SIG-M5 (cell line): Measurements from ENCODE around the gene HTT-AS.
"Not testable (repeated sequence)": the region's sequence is repeated elsewhere in the genome, so short reads cannot be mapped to it uniquely, and the experiment has no call there.

Source experiments
- DNase-seq: peaks from one replicate; lab custom pipeline; 2025; lab: John Stamatoyannopoulos, UW

HTT-AS gene

DNA sequence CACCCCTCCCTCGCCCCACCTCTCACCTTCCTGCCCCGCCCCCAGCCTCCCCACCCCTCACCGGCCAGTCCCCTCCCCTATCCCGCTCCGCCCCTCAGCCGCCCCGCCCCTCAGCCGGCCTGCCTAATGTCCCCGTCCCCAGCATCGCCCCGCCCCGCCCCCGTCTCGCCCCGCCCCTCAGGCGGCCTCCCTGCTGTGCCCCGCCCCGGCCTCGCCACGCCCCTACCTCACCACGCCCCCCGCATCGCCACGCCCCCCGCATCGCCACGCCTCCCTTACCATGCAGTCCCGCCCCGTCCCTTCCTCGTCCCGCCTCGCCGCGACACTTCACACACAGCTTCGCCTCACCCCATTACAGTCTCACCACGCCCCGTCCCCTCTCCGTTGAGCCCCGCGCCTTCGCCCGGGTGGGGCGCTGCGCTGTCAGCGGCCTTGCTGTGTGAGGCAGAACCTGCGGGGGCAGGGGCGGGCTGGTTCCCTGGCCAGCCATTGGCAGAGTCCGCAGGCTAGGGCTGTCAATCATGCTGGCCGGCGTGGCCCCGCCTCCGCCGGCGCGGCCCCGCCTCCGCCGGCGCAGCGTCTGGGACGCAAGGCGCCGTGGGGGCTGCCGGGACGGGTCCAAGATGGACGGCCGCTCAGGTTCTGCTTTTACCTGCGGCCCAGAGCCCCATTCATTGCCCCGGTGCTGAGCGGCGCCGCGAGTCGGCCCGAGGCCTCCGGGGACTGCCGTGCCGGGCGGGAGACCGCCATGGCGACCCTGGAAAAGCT, at the start of gene HTT-AS, which contains the start of gene HTT:
Gene HTT-AS, minus strand, starts transcription at position 461 of the 768 bp plus-strand sequence.
Gene HTT, plus strand, starts transcription at position 604 of the 768 bp plus-strand sequence. Its CDS starts 145 bp downstream, at position 749.
- DNase-seq, result peak; percentile 54

DNA sequence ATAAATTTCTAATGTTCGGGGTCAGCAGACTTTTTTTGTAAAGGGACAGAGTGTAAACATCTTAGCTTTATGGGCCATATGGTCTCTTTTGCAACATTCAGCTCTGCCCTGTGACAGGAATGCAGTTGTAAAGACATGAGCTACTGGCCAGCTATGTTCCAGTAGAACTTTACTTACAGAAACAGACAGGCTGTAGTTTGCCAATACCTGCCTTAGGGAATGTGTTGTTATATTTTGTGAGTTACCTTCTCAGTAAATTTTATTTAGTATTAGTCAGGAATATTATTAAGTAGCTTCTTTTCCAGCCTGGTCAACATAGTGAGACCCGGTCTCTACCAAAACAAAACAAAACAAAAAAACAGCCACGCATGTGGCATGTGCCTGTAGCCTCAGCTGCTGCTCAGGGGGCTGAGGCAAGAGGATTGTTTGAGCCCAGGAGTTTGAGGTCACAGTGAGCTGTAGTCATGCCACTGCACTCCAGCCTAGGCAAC, 48.9 kb upstream of the HTT-AS start:
- DNase-seq, result no peak

DNA sequence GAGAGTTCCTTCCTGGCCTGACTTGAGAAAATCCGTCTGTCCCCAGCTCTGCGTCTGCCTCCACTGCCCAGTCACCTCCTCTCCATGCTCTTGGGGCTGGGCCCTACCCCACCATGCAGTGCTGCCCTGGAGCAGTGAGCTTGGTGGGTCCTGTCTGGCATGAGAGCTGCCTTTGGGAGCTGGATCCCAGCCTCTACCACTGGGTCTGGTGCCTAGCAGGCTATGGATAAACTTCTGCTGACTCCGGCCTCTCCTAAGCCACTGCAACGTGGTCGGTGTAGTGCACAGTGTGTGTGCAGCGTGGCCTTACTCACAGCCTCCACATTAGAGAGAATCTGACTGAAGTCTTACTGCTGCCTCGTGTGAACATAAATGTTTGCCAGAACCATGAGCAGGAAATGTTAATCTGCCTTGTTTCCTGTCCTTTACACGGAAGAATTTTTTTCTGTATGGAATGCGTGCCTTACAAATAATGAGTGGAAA, 47.8 kb upstream of the HTT-AS start:
- no peak for DNase-seq

DNA sequence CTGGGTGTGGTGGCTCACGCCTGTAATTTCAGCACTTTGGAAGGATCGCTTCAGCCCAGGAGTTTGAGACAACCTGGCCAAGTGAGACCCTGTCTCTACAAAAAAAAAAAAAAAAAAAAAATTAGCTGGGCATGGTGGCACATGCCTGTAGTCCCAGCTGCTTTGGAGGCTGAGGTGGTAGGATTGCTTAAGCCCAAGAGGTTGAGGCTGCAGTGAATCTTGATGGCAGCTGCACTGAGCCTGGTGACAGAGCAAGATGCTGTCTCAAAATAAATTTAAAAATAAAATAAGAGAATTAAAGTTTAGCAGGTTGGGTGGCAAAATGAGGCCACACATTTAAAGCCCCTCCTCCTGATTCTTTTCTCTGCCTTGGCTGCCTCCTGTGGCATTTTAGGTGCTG, 47.3 kb upstream of the HTT-AS start:
- no peak for DNase-seq

DNA sequence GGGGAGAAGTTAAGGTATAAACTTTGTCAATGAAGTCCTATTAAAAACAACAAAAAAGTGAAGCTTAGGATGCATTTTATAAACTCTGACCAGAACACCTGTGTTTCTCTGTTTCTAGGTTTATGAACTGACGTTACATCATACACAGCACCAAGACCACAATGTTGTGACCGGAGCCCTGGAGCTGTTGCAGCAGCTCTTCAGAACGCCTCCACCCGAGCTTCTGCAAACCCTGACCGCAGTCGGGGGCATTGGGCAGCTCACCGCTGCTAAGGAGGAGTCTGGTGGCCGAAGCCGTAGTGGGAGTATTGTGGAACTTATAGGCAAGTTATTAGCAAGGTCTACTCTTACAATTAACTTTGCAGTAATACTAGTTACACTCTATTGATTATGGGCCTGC, 46.8 kb upstream of the HTT-AS start:
- DNase-seq, result no peak

DNA sequence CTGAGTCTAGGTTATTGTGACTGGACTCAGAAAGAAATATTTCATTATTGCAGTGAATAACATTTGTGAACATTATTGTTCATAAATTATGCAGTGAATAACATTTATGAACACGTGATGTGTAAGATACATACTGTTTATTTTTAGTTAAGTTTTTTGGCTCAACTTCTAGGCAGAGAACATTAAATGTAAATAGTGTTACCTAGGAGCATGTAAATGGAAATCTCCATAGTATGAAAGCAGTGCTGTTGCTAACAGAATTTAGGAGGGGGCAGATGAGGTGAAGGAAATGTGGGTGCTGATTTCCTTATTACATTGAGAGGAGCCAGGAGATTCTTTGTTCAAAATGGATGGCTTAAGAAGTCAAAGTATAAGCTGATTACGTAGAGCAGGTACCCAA, 45.1 kb upstream of the HTT-AS start:
- no peak for DNase-seq

DNA sequence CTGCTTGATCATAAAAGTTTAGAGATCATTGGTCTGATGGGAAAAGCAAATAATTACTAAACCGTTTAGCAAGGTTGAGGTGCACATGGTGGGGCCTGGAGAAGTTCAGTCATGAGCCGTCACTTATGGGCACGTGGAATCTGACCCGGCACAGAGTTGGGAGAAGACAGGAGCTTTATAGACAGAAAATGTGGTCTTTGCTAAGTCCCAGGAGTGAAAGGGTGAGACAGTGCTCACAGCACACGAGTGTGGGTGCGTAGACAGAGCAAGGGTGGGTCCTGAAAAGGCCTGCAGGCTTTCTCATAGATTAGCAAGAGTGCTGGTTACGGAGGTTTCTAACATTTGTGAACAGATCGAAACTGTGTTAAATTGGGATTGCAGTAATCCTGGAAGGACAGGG, 44.0 kb upstream of the HTT-AS start:
- DNase-seq, result no peak

DNA sequence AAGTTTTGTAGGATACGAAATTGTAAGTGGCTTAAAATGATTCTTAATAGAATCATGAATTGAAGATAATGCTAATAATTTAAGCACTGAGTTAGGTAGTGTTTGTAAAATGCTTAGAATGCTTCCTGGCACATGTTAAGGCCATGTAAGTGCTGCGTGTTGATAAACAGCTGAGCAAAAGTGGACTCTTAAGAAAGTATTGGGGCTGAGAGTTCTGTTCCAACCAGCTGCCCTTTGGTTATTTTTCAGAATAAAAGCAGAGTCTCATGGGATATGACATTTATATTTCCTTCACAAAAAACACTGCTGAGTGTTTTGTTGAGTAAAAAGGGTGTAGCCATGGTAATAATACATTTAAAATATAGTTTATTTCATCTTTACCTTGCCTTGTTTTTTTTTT, 42.6 kb upstream of the HTT-AS start:
- DNase-seq, result no peak

DNA sequence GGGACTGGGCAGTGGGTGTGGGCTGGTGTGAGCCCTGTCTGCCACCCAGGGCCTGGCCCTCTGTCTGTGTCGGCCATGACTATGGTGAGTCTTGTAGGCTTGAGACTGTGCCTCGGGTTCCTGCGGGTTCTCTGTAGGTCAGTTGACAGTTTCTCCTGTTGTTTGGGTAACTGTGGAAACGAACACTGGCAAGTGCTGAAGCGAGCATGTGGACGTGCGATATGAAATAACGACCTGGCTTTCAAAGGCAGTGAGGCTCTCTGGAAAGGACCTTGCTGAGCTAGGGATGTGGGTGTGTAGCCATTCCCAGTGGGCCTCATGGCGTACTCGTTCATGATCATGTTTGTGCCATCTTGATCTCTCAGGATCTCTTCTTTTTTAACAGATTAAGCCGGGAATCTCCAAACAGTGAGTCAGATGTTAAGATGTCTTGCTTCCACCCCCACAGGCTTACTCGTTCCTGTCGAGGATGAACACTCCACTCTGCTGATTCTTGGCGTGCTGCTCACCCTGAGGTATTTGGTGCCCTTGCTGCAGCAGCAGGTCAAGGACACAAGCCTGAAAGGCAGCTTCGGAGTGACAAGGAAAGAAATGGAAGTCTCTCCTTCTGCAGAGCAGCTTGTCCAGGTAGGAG, 41.4 kb upstream of the HTT-AS start:
- no peak for DNase-seq

DNA sequence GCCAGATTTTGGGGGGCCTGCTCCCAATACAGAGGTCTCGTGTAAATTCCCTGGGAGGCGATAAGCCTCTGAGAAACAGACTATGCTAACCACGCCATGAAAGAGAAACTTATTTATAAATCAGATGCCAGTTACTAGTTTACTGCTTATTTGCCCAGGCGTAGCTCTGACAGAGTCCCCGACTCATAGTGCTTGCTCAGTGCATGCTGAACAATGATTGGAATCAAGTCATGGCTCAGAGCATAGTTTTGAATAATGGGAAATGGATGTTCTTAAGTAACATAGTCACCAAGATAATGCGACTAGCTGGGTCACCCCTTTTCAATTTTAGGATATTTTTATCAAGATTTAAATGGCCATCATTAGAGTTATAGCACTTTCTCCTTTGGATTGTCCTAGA, 40.0 kb upstream of the HTT-AS start:
- no peak for DNase-seq

DNA sequence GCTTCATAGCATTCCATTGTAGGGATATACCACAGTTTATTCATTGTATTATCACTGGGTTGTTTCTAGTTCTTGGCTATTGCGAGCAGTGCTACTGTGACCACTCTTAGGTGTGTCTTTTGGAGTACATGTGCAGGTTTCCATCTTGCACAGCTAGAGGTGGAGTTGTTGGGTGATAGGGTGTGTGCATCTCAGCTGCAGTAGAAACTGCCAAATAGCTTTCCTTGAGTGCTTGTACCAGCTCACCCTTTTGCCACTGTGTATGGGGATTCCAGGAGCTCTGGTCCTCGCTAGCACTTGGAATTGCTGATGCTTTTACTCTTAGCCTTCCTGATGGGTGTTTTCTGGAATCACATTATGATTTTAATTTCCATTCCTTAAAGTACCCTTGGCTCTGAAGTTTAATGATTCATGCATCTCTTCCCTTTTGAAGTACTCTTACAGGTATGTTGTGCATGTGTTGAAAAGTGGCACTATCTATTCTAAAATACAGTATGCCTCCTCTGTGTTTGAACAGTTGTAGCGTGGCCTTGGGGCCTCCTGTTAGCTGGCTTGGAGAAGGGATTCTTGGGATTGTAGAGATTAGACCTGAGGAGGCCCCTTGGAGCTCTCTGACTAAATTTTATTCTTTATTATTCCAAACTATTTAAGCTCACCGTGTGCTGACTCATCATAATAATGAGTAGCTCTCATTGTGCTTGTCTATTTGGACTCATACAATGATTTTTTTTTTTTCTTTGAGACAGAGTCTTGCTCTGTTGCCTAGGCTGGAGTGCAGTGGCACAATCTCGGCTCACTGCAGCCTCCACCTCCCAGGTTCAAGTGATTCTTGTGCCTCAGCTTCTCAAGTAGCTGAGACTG, 38.5 kb upstream of the HTT-AS start:
- no peak for DNase-seq

DNA sequence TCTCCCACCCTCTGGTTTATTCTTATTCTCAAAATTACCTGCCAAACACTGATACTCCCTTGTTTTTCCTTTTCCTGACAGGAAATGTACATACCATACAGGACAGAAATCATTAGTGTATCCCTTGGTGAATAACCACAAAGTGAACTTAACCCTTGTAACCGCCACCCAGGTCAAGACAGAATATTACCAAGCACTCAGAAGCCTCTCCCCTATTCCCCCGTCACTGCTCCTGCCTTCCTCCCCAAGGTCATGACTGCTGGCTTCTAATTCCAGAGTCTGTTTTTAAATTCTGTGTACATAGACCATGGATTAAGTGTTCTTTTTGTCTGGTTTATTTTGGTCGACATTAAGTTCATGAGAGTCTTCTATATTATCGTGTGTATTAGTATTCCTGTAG, 37.9 kb upstream of the HTT-AS start:
- DNase-seq, result no peak

DNA sequence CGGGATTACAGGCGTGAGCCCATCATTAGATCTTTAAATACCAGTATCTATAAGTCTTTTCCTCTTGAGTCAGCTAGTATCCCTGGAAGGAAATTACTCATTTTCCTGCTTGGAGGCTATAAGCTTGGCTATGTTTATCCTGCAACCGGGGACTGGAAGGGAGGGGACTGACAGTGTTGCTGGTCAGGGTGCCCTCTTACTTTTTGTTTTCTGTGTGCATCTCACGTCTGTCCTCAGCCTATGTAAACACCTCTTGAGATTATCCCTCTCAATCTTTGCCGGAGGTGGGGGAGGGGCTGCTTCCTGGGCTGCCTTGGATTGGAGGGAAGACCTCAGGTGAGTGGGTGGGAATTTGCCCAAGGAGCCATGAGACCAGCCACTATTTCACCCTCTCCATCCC, 37.1 kb upstream of the HTT-AS start:
- DNase-seq, result no peak

DNA sequence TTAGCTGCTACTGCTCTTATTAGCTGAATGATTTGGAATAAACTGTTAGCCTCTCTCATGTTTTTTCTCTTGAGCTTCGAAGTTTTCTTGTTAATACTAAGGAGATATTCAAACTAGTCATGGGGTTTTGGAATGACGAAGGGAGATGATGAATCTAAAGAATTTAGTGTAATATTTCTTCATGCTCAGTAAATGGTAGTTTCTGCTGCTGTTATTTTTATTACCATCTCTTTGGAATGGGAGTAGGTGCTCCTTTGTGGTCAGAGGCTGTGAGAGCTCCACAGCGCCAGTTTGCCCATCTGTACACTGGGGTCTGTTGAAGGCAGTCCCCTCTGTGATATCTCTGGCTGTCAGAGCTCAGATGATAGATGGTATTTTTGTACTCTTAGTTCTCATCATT, 33.9 kb upstream of the HTT-AS start:
- no peak for DNase-seq

DNA sequence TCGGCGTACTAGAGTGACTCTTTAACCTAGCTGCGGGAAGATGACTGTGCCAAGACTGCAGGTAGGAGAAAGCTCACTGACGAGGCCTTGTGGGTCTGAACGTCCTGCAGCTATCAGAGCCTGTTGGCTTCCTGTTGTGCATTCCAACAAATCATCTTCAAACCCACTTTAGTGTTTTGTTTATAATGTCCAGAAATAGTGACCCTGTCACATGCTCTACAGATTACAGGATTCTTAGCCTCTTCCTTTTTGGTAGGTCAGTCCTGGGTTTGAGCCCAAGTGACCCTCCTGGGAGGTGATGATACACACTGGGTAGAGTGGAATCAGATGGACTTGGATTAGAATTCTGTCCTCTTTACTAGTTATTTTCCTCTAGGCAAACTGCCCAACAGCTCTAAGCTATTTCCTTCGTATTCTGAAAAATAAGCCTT, 33.4 kb upstream of the HTT-AS start:
- DNase-seq, result no peak

DNA sequence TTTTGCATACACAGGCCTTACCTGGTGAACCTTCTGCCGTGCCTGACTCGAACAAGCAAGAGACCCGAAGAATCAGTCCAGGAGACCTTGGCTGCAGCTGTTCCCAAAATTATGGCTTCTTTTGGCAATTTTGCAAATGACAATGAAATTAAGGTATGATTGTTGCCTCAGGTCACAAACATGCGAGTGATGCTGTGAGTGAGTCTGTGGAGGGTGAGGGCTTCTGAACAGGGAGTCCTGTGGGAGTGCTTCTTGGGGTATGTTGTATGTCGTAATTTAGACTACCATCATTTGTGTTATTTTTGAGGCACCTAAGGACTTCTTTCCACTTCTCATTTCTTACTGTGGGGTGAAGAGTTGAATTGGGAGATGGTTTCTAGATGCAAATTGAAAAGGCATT, 32.9 kb upstream of the HTT-AS start:
- no peak for DNase-seq

DNA sequence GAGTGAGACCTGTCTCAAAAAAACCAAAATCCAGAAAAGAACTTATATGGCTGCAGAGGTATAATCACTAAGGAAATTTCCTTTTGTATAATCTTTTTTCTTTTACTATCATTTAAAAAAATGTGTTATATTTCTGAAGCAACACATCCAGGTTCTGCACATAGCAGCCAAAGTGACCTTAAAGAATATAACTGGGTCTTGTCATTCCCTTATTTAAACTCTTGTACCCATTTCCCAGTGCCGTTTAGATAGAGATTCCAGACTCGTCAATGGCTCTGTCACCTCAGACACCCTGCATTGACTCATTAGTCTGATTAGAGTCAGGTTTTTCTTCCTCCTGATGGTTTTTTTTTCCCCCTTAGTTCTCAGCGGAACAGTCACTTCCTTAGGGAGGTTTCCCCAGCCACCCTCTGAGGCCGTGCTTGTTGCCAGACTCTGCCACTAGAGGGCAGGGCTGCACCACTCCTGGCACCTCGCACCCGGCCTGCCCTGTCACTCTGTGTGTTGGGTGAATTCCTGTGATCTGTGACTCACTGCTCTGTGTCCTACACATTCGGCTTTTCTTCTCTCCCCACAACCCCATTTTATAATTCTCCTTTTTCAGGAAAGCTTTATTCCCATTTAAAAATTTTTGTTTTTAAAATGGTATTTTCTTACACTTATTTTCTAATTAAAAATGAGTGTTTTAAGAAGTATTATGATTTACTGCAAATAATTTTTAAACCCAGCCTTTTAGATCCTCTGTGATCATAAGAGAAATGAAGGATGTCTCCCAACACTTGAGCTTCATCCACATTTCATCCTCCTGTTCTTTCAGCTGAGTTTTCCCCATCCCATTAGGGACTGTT, 32.2 kb upstream of the HTT-AS start:
- DNase-seq, result no peak

DNA sequence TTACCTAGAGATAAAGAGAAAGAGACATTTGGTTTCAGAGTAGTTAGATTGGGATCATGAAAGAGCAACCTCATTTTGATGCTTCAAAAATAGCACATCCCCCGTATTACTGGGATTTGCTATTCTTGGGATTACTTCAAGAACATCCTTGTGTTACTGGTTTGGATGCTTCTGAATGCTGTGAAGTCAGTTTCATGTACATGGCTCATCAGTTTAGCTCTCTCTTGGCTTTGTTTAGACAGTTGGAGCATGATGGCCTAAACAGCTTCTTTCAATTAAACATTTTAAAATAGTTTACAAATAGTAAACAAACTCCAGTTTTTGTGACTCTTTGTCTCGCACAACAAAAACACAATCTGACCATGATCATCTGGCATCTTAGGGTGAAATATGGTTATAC, 24.0 kb upstream of the HTT-AS start:
- DNase-seq, result no peak

DNA sequence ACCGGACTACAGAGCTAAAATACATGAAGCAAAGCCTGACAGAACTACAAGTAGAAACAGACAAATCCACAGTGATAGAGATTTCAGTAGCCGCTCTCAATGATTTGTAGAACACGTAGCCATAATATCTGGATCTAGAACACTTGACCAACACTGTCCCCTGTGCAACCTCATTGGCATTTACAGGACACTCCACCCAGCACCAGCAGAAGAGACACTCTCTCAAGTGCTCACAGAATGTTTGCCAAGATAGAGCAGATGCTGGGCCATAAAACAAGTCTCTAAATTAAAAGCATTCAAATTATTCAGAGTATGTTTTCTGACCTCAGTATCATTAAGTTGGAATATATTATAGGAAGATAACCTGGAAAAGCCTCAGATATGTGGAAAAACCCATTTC, 21.9 kb upstream of the HTT-AS start:
- DNase-seq, result no peak

DNA sequence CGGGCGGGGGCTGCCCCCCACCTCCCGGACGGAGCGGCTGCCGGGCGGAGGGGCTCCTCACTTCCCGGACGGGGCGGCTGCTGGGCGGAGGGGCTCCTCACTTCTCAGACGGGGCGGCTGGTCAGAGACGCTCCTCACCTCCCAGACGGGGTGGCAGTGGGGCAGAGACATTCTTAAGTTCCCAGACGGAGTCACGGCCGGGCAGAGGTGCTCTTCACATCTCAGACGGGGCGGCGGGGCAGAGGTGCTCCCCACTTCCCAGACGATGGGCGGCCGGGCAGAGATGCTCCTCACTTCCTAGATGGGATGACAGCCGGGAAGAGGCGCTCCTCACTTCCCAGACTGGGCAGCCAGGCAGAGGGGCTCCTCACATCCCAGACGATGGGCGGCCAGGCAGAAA, 20.4 kb upstream of the HTT-AS start:
- not testable (repeated sequence) for DNase-seq

DNA sequence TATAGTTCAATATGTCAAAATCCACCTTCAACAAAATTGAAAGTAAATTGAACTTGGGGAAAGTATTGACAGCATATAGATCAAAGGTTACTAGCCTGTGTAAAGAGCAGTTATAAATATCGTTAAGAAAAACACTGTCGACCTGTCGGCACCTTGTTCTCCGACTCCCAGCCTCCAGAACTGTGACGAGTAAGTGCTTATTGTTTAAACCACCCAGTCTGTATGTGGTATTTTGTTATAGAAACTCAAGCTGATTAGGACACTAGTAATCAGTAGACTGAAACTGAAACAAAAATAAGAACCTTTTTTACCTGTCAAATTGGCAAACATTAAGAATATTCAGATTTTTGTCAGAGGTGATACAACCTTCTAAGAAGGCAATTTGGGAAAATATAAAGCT, 17.1 kb upstream of the HTT-AS start:
- DNase-seq, result no peak
